GM10266 (cell line): ENCODE measurements around the gene CD44.

Experiments used
- DNase-seq: peaks from one replicate; pipeline ENCODE4 v3.0.0; 2012; ENCODE audit errors: extremely low spot score
- CTCF ChIP-seq: IDR thresholded peaks from 2 replicates; pipeline ENCODE4 v1.5.1; 2012; ENCODE audit warnings: mild to moderate bottlenecking, low read depth; ENCODE audit not compliant: control insufficient read depth, insufficient read depth; ENCODE audit errors: missing control alignments

Gene CD44

GRCh38 chr11:35178067-35178805, 39.3 kb downstream of the CD44 start:
- DNase-seq: no peak
- no peak for TF ChIP-seq CTCF

- TF ChIP-seq CTCF: no peak
- DNase-seq: no peak
These were observed 39.9 kb downstream of the CD44 start for GRCh38 chr11:35178873-35179272.

DNA sequence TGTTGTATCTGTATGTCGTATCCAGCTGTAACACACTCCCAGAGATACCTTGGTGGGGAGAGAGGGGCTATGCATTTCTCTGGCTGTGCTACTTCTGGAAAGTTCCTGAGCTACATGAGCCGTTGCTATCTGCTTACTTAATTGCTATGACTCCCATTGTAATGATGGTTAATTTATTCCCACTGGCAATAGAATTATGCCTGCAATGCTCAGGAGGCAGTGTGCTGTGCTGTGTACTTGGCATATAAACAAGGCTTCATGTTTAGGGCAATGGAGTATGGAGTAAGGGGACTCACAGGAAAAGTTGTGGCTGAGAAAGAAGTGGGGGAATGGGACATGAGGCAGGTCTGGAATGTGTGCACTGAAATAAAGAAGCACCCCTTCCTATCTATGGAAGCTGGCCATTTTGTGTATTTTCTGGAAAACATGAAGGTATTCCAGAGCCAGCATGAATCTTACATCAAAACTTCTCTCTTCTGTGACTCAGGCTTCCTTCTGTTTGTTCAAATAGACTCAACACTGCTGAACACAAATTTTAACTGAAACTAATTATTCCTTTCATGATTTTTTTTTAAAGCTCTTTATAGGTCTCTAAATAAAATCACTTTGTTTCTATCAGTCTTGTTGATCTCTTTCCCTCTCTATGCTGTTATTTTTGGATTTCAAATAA, 40.6 kb downstream of the CD44 start:
- no peak for DNase-seq
- TF ChIP-seq CTCF: no peak

DNA sequence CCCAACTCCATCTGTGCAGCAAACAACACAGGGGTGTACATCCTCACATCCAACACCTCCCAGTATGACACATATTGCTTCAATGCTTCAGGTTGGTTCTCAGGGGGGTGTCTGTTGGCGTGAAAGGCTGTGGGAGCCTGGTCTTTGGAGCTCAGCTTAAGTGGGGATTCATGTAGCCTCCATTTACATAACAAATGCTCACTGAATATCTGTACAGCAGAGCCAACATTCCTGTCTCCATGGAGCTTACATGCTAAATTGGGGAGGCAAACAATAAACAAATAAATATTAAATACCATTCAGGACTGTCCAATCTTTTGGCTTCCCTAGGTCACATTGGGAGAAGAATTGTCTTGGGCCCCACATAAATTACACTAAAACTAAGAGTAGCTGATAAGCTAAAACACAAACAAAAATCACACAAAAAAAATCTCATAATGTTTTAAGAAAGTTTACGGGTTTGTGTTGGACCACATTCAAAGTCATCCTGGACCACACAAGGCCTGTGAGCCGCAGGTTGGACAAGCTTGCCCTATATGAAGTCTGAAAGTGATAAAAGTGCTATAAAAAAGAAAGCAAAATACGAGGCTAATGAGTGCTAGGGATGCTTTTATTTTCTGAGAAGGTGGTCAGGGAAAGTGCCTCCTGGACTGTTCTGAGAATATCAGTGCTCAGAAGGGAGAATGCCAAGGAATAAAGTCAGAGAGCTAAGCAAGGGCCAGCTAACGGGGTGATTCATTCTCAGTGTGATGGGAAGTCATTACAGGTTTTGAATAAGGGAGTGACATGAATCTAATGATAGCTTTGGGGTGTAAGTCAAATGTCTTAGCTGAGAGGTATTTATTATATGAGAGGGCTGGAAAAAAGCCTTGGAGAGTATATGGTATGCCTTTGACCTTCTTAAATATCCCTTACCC, 41.6 kb downstream of the CD44 start:
- no peak for DNase-seq
- TF ChIP-seq CTCF: no peak

GRCh38 chr11:35182317-35182939, 43.5 kb downstream of the CD44 start:
- no peak for TF ChIP-seq CTCF
- DNase-seq: peak; percentile 23

DNA sequence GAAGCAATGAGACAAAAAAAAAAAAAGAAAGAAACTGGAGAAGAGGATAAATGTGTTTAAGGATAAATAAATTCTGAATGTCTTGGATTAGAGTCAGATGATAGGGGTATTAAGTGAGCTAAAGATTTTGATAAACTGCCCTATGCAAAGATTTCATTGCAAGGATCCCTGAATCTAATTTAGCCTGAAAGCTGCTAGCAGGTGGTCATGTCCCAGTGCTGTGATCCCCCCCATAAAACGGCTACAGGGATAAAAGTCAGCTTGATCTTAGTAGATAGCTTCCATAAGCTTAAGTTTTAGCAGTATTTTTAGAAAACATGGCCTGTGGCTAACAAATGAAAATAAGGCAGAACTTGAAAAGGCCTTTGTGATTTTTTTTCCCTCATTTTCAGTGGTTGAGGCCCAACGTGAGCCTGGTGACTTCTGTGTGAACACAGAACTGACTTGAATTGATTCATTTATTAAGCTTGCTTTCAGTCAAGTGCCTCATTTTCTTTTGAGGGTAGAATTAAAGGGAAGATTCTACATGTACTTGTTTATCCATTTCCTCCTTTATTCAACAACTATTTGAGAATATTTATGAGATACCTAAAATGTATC, 44.5 kb downstream of the CD44 start:
- no peak for TF ChIP-seq CTCF
- no peak for DNase-seq
